ENCODE data around the gene ADAM12.

Gene ADAM12

DNA sequence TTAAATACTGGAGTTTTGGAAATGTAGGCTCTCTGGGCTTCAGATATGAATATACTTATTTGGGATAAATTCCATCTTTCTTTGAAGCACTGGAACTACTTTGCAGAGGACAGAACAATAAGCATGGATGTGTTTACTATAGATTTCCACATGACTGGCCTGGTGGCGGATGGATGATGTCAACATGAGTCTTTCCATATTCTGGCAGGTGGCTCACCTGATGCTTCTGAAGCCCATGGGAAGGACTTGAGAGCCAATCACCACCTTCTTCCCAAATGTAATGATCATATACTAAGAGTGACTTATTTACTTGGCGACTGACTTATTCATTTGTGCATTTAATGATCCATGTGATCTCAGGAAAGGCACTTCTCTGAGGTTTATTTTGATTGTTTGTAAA lies 381.4 kb downstream of the ADAM12 start:
- no peak overlapping the region for H3K9ac ChIP-seq (ENCODE audit: low read length)
- H3K27ac ChIP-seq (ENCODE audit: low read depth, low read length): no peak overlapping the region
- no peaks in the 10 kb centered on the region for H3K36me3 ChIP-seq (ENCODE audit: control insufficient read depth, insufficient read depth, low read length)
- no peaks in the 10 kb centered on the region for H3K4me1 ChIP-seq (ENCODE audit: control insufficient read depth, insufficient read depth, low read length)
- H3K4me3 ChIP-seq (ENCODE audit: low read length): no peak overlapping the region
- H3K27me3 ChIP-seq (ENCODE audit: control insufficient read depth, insufficient read depth, low read length): no peaks in the 10 kb centered on the region

DNA sequence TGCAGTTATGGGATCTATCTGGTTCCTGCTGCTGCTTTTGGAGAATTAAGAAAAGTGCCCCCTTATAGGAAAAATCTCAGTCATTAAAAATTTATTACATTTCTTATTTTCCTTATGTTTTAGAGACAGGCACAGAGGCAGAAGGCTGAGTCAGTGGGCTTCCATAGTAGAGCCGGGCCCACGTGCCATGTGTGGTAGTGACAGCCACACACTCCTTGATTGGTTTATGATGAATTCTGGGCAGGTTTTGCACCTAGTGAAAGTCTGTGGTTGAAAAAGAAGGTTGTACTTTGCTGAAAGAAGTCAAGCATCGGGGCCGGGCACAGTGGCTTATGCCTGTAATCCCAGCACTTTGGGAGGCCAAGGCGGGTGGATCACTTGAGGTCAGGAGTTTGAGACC lies 382.0 kb downstream of the ADAM12 start:
- Histone ChIP-seq H3K4me3 (ENCODE audit: low read length) (no peak overlapping the region), H3K36me3 (ENCODE audit: control insufficient read depth, insufficient read depth, low read length) (no peaks in the 10 kb centered on the region), H3K4me1 (ENCODE audit: control insufficient read depth, insufficient read depth, low read length) (no peaks in the 10 kb centered on the region), H3K27me3 (ENCODE audit: control insufficient read depth, insufficient read depth, low read length) (no peaks in the 10 kb centered on the region), H3K9ac (ENCODE audit: low read length) (no peak overlapping the region), H3K27ac (ENCODE audit: low read depth, low read length) (no peak overlapping the region)

- H3K27ac ChIP-seq (ENCODE audit: low read depth, low read length): no peak overlapping the region
- no peaks in the 10 kb centered on the region for H3K4me1 ChIP-seq (ENCODE audit: control insufficient read depth, insufficient read depth, low read length)
- no peak overlapping the region for H3K9ac ChIP-seq (ENCODE audit: low read length)
- H3K27me3 ChIP-seq (ENCODE audit: control insufficient read depth, insufficient read depth, low read length): no peaks in the 10 kb centered on the region
- no peak overlapping the region for H3K4me3 ChIP-seq (ENCODE audit: low read length)
- no peaks in the 10 kb centered on the region for H3K36me3 ChIP-seq (ENCODE audit: control insufficient read depth, insufficient read depth, low read length)
Measured at GRCh38 chr10:126004752-126005151, 383.5 kb downstream of the ADAM12 start.

- Histone ChIP-seq H3K36me3 (ENCODE audit: control insufficient read depth, insufficient read depth, low read length) (no peaks in the 10 kb centered on the region), H3K4me1 (ENCODE audit: control insufficient read depth, insufficient read depth, low read length) (no peaks in the 10 kb centered on the region), H3K27me3 (ENCODE audit: control insufficient read depth, insufficient read depth, low read length) (no peaks in the 10 kb centered on the region), H3K27ac (ENCODE audit: low read depth, low read length) (no peak overlapping the region), H3K4me3 (ENCODE audit: low read length) (no peak overlapping the region), H3K9ac (ENCODE audit: low read length) (no peak overlapping the region)
Measured at GRCh38 chr10:126001576-126001975, 386.7 kb downstream of the ADAM12 start.

DNA sequence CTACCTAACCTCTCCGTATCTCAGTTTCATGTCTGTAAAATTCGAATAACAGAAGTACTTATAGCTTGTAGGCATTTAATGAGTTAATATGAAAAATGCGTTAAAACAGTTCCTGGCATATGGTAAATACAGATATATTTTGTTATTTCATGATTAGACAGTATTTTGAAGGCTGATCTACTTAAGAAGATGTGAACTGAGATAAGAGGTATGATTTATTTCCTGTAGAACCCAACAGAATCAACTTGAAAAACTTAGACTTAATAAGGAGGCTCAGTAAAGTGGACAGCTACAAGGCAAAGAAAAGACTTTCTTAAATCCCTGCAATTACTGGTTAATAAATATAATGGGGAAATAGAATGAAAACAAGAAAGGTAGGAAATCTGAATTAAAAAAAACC lies 388.6 kb downstream of the ADAM12 start:
- Histone ChIP-seq H3K4me1 (ENCODE audit: control insufficient read depth, insufficient read depth, low read length) (no peaks in the 10 kb centered on the region), H3K27me3 (ENCODE audit: control insufficient read depth, insufficient read depth, low read length) (no peaks in the 10 kb centered on the region), H3K27ac (ENCODE audit: low read depth, low read length) (no peak overlapping the region), H3K36me3 (ENCODE audit: control insufficient read depth, insufficient read depth, low read length) (no peaks in the 10 kb centered on the region), H3K4me3 (ENCODE audit: low read length) (no peak overlapping the region), H3K9ac (ENCODE audit: low read length) (no peak overlapping the region)

- Histone ChIP-seq H3K9ac (ENCODE audit: low read length) (no peak overlapping the region), H3K4me3 (ENCODE audit: low read length) (no peak overlapping the region), H3K27me3 (ENCODE audit: control insufficient read depth, insufficient read depth, low read length) (no peaks in the 10 kb centered on the region), H3K36me3 (ENCODE audit: control insufficient read depth, insufficient read depth, low read length) (no peaks in the 10 kb centered on the region), H3K4me1 (ENCODE audit: control insufficient read depth, insufficient read depth, low read length) (no peaks in the 10 kb centered on the region), H3K27ac (ENCODE audit: low read depth, low read length) (no peak overlapping the region)
Measured at GRCh38 chr10:125997586-125997985, 390.7 kb downstream of the ADAM12 start.

GRCh38 chr10:125995726-125996304 lies 392.5 kb downstream of the ADAM12 start:
- no peaks in the 10 kb centered on the region for H3K27me3 ChIP-seq (ENCODE audit: control insufficient read depth, insufficient read depth, low read length)
- H3K36me3 ChIP-seq (ENCODE audit: control insufficient read depth, insufficient read depth, low read length): no peaks in the 10 kb centered on the region
- no peak overlapping the region for H3K4me3 ChIP-seq (ENCODE audit: low read length)
- no peaks in the 10 kb centered on the region for H3K4me1 ChIP-seq (ENCODE audit: control insufficient read depth, insufficient read depth, low read length)
- H3K27ac ChIP-seq (ENCODE audit: low read depth, low read length): no peak overlapping the region
- no peak overlapping the region for H3K9ac ChIP-seq (ENCODE audit: low read length)

DNA sequence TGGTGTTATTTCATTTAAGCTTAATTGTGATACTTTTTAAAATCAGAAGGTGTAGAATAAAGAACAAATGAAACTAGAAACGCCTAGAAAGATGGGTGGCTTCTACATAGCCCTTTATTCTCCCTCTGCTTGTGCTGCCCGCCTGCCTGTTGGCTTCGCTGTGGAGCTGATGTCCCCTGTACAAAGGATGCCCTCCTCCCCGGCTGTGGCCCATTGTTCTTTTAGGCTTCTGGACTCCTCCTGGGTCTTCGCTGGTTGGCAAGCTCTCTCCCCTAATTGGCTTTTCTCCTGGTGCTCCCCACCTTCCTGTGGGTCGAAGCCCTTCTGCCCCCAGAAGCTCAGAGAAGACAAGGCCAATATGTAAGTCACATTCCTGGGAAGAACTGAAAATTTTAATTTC lies 393.7 kb downstream of the ADAM12 start:
- no peak overlapping the region for H3K9ac ChIP-seq (ENCODE audit: low read length)
- H3K4me3 ChIP-seq (ENCODE audit: low read length): no peak overlapping the region

DNA sequence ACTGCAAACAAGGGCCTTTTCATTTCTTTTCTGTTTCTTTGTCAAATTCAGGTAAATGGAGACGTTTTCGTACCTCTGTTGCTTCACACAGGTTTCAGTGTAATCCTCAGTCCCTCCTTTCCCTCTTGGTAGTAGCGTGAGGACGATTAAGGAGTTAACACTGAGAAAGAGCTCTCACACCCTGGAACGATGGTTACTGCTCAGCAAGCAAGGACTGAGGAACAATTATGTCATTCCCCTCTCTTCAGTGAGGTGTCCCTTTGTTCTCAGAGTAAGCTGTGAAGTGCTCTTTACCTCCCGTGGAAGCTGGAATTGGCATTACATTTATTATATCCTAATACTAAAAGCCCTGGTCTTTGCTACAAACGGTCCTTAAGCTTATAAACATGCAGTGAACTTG lies 396.0 kb downstream of the ADAM12 start:
- Histone ChIP-seq H3K27me3 (ENCODE audit: control insufficient read depth, insufficient read depth, low read length) (no peaks in the 10 kb centered on the region), H3K36me3 (ENCODE audit: control insufficient read depth, insufficient read depth, low read length) (no peaks in the 10 kb centered on the region), H3K27ac (ENCODE audit: low read depth, low read length) (no peak overlapping the region), H3K4me3 (ENCODE audit: low read length) (no peak overlapping the region), H3K4me1 (ENCODE audit: control insufficient read depth, insufficient read depth, low read length) (no peaks in the 10 kb centered on the region), H3K9ac (ENCODE audit: low read length) (no peak overlapping the region)

More for the DNA sequence above, 393.7 kb downstream of the ADAM12 start:
- H3K36me3 ChIP-seq (ENCODE audit: control insufficient read depth, insufficient read depth, low read length): no peaks in the 10 kb centered on the region
- no peaks in the 10 kb centered on the region for H3K27me3 ChIP-seq (ENCODE audit: control insufficient read depth, insufficient read depth, low read length)
- no peaks in the 10 kb centered on the region for H3K4me1 ChIP-seq (ENCODE audit: control insufficient read depth, insufficient read depth, low read length)
- H3K27ac ChIP-seq (ENCODE audit: low read depth, low read length): no peak overlapping the region

DNA sequence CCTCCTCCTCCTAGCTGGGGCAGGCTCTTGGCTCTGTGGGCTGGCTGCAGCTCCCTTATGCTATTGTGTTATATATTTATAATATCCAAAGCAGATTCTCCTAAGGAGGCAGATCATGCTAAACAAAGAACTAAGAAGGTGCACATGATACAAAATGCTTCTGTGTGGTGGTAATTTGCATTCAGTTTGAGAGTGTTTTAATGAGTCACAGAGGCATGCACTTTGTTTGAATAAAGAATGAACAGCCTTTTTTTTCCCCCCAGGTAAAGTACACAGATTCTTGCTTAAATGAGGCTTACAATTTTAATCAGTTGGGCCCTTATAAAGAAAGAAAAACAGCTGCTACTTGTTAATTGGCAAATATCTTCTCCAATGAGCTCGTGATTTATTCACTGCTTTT lies 396.9 kb downstream of the ADAM12 start:
- Histone ChIP-seq H3K27ac (ENCODE audit: low read depth, low read length) (no peak overlapping the region), H3K4me1 (ENCODE audit: control insufficient read depth, insufficient read depth, low read length) (no peaks in the 10 kb centered on the region), H3K4me3 (ENCODE audit: low read length) (no peak overlapping the region), H3K36me3 (ENCODE audit: control insufficient read depth, insufficient read depth, low read length) (no peaks in the 10 kb centered on the region), H3K9ac (ENCODE audit: low read length) (no peak overlapping the region), H3K27me3 (ENCODE audit: control insufficient read depth, insufficient read depth, low read length) (no peaks in the 10 kb centered on the region)

GRCh38 chr10:125990974-125991373 lies 397.3 kb downstream of the ADAM12 start:
- Histone ChIP-seq H3K4me3 (ENCODE audit: low read length) (no peak overlapping the region), H3K4me1 (ENCODE audit: control insufficient read depth, insufficient read depth, low read length) (no peaks in the 10 kb centered on the region), H3K27me3 (ENCODE audit: control insufficient read depth, insufficient read depth, low read length) (no peaks in the 10 kb centered on the region), H3K9ac (ENCODE audit: low read length) (no peak overlapping the region), H3K36me3 (ENCODE audit: control insufficient read depth, insufficient read depth, low read length) (no peaks in the 10 kb centered on the region), H3K27ac (ENCODE audit: low read depth, low read length) (no peak overlapping the region)

DNA sequence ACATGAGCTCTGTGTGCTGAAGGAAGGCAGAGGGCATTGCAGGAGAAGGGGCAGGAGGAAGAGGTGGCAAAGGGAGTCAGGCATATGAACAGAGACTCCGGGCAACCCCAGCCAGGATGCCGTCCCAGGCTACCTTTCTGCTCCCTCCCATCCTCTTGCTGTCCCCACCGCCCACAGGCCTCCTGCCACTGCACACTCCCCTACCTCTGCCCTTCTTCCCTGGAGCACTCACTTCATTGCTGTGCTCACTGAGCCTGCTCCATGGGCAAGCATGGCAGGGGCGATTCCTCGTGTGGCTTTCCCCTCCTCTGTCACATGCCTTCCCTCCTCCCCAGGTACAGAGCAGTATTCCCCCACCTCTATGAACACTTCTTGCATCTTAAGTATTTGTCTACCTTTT lies 398.5 kb downstream of the ADAM12 start:
- Histone ChIP-seq H3K4me1 (ENCODE audit: control insufficient read depth, insufficient read depth, low read length) (no peaks in the 10 kb centered on the region), H3K4me3 (ENCODE audit: low read length) (no peak overlapping the region), H3K27me3 (ENCODE audit: control insufficient read depth, insufficient read depth, low read length) (no peaks in the 10 kb centered on the region), H3K27ac (ENCODE audit: low read depth, low read length) (no peak overlapping the region), H3K36me3 (ENCODE audit: control insufficient read depth, insufficient read depth, low read length) (no peaks in the 10 kb centered on the region), H3K9ac (ENCODE audit: low read length) (no peak overlapping the region)

GRCh38 chr10:125985557-125986240 lies 402.6 kb downstream of the ADAM12 start:
- no peak overlapping the region for H3K9ac ChIP-seq (ENCODE audit: low read length)
- H3K4me1 ChIP-seq (ENCODE audit: control insufficient read depth, insufficient read depth, low read length): no peaks in the 10 kb centered on the region
- H3K27ac ChIP-seq (ENCODE audit: low read depth, low read length): no peak overlapping the region
- no peaks in the 10 kb centered on the region for H3K36me3 ChIP-seq (ENCODE audit: control insufficient read depth, insufficient read depth, low read length)
- no peaks in the 10 kb centered on the region for H3K27me3 ChIP-seq (ENCODE audit: control insufficient read depth, insufficient read depth, low read length)
- H3K4me3 ChIP-seq (ENCODE audit: low read length): no peak overlapping the region

Measured in rectal smooth muscle tissue (tissue), 1 donor.